ENCODE data around the gene TXNRD1.
"Not testable (repeated sequence)": the region's sequence is repeated elsewhere in the genome, so short reads cannot be mapped to it uniquely, and the experiment has no call there.

Gene TXNRD1

DNA sequence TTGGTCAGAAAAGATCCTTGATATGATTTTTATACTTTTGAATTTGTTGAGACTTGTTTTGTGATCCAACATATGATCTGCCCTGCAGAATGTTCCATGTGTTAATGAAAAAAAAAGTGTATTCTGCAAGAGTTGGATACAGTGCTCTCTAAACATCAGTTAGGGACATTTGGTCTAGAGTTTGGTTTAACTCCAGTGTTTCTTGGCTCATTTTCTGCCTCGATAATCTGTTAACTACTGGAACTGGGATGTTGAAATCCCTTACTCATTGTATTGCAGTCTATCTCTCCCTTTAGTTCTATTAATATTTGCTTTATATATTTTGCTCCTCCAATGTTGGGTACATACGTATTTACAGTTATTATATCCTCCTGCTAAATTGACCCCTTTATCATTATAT, 18.3 kb upstream of the TXNRD1 start:
- no peak for DNase-seq

DNA sequence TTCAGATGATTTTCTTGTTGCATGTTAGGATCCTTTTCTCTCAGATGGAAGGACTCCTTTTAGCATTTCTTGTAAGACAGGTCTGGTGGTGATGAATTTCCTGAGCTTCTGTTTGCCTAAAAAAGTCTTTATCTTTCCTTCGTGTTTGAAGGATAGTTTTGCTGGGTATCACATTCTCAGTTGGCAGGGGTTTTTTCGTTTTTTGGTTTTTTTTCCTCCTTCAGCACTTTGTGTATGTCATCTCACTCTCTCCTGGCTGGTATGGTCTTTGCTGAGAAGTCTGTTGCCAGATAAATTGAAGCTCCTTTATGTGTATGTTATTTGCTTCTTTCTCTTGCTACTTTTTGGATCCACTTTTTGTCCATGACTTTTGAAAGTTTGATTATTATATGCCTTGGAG, 15.6 kb upstream of the TXNRD1 start:
- DNase-seq, result no peak

DNA sequence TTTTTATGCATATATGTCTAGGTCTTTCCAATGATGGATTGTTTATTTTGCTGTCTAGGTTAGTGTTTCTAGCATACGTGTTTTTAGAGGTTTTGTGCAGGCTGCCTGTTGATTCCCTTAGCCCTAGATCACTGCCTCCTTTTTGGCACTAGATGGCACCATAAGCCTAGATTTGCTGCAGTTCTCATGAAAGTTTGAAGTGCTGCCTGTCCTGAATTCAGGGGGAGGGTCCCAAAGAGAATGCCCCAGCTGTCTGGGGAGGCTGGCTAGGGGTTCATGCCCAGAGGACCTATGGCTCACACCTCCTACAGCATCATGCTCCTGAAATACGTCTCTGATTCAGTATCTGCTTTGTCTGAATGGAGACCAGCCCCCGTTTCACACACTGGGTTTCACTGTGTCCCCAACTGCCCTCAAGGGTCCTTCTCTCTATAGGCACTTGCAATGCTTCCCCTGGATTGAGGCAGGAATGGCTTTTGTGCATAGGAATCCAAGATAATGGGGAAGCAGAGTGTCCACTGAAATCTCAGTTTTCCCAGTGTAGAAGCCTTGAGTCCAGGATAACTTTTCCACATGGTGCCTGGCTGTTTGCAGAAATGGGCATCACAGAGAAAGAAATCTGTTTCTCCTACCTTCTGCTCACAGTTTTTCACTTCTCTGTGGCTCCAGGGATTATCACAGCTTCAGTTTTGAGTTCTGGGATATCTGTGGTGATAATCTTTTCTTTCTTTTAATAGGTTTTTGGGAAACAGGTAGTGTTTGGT, 14.2 kb upstream of the TXNRD1 start:
- no peak for DNase-seq

DNA sequence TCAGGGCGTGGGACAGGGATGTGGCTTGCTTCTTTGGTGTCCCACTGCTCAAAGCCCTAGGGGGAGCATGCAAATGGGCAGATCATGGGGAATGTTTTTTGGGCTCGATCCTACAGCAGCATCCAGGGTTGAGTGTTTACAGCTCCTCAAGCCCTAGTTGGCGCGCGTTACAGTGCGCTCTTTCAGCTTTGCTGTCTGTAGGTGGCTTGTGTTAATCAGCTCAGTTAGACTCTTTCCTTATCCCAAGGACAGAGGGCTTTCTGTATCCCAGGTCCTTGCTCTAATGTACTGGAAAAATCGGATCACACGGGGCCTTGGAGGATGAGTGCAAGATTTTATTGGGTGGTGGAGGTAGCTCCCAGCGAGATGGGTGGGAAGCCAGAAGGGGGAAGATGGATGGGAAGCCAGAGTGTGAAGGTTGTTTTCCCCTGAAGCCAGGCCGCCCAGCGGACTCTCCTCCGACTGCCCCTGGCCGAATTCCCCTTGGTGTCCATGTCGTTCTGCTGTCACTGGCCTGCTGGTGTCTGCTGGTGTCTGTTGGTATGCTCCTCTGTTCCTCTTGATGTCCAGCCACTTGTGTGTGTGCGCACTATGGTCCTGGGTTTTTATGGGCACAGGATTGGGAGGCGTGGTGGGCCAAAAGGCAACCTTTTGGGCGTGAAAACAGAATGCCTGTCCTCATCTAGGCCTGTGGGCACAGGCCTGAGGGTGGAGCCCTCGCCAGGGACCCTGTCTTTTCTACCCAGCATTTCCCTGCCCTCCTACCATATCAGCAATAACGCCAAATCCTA, 10.7 kb upstream of the TXNRD1 start:
- no peak for DNase-seq

DNA sequence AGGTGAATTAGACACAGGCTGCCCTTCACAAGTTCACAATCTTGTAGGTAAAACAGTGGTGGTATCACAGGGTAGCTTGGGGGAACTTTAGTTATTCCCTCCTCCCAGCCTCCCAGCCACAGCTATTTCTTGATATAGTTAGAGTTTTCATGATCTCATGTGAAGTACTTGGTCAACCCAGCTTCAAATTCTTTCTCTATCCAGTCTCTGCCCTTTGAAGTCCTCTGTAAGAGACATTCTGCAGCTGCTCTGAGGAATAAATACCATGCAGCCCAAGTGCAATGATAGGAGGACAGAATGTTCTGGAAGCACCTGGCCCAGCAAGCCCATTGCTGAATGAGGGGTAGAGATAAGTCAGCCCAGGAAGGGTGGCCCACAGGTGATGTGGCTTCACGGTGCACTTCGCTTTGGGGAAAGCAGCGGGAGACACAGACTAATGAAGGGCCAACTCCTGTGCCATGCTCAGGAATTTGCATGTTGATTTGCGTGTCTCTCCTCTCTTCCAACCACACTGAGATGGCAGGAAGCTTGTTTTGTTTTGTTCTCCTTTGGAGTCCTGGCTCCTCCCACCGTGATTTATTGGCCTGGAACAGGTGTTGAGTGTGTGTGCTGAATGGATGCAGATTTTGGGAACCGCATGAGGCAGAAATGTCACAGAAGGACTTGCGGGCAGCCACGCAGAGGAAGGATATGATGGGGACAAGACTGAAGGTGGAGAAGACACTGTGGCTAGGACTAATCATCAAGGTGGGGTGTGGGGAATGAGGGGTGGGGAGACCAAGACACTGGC, 8.0 kb upstream of the TXNRD1 start:
- DNase-seq, result no peak

DNA sequence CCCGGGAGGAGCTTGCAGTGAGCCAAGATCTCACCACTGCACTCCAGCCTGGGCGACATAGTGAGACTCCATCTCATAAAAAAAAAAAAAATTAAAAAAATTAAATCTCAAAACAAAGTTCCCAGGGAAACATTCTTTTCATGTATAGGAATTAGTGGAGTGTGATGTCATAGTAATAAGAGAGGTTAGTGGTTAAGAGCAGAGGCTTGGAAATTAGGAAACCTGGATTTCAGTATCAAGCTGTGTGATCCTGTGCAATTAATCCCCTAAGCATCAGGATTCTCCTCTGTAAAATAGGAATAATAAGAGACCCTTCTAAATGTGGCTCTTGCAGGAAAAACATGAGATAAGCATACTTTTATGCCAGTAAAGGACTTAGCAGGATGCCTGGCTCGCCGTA, 3.1 kb upstream of the TXNRD1 start:
- DNase-seq, result no peak

DNA sequence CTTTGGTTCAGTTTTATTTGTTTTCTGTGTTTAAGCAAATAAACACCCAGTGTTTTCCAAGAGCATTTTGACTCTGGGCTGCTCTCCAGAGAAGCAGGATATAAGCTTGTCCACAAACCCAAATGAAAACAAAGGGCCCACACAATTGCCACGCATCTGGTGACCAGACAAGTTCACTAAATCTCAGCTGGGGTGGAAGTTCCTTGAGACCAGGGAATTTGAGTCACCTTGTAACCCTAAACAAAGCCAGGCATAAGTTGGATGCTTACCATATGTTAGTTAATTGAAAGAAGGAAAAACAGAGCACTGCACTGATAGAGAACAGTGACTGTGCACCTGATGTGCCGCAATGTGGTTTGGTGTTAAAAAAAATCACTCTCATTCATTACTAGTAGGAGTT, 1.6 kb upstream of the TXNRD1 start:
- no peak for DNase-seq

DNA sequence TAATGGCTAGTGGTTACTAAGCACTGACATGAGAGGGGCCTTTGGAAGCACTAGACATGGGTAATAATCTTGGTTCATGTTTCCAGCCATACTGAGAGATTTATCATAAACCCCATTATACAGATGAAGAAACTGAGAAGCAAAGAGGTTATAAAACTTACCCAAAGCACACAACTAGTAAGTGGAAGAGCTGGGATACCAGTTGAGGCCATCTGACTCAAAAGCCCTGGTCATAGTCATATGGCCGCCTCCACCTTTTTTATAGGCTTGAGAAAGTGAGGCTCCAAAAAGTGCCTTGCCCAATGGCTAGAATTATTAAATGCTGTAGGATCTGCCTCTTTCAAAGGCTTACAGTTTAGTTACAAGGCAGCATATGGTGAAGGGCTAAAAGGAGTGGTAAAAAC, 944 bp downstream of the TXNRD1 start:
- DNase-seq, result no peak

DNA sequence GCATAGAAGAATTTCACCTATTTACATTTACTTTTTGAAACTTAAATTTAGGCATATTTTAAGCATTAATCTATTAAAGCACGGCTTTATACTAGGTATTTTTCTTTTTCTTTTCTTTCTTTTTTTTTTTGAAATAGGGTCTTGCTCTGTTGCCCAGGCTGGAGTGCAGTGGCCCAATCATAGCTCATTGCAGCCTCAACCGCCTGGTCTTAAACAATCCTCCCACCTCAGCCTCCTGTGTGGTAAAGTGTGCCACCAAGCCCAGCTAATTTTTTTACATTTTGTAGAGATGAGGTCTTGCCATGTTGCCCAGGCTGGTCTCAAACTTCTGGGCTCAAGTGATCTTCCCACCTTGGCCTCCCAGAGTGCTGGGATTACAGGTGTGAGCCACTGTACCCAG, 2.9 kb downstream of the TXNRD1 start:
- DNase-seq, result not testable (repeated sequence)

DNA sequence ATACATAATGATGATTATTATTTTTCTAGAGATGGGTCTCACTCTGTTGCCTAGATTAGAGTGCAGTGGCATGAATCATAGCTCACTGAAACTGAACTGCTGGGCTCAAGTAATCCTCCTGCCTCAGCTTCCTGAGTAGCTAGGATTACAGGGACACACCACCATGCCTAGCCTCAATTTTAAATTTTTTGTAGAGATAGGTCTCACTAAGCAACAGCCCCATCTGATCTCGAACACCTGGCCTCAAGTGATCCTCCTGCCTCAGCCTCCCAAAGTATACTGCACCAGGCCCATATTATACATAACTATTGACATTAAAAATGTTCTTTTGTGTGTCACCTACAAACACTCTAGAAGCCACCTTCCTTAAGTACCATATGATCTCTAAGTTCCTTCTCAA, 3.4 kb downstream of the TXNRD1 start:
- DNase-seq, result no peak

DNA sequence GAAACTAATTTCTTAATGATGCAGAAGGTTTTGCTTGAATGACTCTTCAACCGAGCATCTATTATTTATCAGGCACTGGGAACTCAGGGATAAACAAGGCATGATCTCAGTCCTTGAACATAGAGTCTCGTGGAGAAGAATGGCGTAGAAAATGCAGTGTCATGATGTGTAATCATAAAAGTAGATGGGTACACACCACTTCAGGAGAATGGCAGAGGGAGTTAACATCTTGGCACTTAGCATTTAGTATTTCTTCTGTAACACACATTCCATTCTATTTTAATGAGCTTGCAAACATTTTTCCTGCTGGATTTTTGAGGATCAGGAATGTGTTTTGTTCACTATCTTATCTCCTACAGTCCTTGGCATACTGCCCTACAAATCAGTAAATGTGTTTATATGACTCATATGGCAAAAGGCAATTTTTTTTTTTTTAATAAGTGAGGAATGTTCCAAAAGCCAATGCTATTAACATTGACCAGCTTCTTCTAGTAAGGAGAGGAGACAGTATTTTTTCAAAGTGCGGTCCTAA, 3.8 kb downstream of the TXNRD1 start:
- no peak for DNase-seq

DNA sequence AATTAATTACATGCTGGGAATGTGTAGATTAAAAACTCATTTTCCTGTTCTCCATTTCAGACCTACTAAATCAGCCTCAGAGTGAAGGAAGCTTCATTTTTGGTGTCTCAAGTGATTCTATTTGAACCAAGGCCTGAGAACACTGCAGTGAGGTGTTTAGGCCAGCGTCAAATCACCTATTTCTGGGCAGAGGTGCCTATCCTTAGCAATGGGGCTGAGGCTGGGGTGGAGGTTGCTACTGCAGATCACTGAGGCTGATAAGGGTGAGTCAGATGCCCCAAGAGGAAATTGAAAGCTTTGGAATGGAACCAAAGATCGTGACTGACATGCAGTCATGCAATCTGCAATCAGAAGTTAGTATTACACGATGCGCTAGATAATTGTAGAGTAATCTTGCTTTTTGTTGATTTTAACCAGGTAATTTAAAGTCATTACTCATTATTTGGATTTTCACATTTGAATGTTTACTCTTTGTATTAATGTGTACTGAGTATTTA, 4.4 kb downstream of the TXNRD1 start:
- no peak for DNase-seq

DNA sequence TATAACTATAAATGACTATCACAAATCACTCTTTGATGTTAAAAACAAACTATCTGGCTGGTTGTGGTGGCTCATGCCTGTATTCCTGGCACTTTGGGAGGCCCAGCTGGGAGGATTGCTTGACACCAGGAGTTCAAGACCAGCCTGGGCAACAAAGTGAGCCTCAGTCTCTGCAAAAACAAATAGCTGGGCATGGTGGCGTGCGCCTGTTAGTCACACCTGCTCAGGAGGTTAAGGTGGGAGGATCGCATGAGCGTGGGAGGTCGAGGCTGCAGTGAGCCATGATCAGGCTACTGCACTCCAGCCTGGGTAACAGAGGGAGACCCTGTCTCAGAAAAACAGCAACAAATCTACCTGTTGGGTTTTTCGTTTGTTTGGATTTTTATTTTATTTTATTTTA, 5.4 kb downstream of the TXNRD1 start:
- DNase-seq, result no peak

DNA sequence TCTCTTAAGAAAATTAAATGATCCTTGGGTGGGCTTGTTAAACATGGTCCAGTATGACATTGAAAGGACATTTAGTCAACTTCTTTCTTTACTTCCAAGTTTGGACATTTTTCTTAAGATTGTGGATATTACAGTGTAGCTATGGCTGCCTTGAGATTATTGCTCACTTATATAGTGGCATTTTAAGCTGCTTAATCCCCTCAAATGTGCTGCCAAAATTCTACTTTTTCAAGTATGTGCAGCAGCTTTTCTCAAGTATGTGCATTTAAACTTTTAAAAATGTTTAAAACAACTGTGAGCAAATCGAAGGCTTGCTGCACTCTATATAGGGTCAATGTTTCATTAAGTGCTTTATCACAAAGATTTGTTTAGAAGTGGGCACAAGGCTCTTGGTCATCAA, 7.4 kb downstream of the TXNRD1 start:
- no peak for DNase-seq

DNA sequence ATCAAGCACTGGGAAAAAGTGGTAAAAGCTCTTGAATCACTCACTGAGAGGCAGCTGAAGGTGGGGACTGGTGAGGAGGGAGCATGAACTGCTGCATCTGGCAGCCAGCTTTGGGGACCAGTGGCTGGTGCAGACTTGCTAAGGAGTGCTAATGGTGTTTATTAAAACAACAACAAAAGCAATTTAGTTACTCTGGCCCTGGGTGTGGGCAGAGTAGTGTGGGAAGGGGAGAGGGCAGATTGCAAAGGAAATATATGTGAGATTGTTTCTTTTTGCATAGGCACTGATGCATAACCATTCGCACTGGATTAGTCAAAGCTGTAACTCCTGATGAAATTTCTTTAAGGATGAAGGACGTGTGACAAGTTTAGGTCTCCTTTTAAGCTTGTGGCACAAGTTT, 8.1 kb downstream of the TXNRD1 start:
- DNase-seq, result no peak

DNA sequence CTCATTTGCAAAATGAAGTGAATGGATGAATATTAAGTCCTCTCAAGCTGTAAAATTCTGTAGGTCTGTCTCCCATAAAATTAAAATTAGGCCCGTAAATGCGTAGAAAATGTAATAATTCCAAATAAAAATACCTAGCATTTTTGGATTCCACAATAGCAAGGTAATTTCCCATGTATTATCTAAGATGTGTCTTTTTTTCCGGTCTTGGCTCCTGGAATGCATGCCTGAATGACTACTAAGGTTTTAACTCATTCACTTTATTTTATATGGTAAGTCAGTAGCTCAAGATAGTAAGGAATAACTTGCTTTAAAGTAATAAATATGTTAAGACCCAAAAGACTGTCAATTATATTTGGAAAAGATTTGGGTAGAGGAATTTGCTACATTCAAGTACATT, 11.1 kb downstream of the TXNRD1 start:
- DNase-seq, result no peak

DNA sequence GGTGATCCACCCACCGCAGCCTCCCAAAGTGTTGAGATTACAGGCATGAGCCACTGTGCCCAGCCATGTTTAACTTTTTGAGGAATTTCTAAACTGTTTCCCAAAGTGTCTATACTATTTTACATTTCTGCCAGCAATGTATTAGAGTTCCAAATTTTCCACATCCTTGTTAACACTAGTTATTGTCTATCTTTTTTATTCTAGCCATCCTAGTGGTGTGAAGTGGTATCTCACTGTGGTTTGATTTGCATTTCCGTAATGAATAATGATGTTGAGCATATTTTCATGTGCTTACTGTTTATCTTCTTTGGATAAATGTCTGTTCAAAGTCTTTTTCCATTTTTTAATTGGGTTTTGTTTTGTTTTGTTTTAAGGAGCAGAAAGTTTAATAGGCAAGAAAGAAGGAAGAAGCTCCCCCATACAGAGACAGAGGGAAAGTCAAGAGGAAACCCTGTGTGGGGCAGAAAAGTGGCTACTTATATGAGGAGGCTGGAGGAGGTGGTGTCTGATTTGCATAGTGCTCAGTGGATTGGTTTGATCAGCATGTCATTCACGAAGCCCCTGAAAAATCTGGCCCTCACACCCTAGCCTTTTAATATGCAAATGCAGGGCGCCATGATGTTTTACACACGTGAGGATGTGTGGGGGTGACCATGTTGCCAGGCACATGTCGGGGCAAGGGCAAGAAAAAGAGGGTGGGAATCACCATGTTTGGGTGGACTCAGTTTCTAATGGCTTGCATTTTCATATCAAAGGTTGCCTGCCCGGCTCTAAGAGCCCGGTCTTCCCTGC, 14.9 kb downstream of the TXNRD1 start:
- DNase-seq, result no peak

DNA sequence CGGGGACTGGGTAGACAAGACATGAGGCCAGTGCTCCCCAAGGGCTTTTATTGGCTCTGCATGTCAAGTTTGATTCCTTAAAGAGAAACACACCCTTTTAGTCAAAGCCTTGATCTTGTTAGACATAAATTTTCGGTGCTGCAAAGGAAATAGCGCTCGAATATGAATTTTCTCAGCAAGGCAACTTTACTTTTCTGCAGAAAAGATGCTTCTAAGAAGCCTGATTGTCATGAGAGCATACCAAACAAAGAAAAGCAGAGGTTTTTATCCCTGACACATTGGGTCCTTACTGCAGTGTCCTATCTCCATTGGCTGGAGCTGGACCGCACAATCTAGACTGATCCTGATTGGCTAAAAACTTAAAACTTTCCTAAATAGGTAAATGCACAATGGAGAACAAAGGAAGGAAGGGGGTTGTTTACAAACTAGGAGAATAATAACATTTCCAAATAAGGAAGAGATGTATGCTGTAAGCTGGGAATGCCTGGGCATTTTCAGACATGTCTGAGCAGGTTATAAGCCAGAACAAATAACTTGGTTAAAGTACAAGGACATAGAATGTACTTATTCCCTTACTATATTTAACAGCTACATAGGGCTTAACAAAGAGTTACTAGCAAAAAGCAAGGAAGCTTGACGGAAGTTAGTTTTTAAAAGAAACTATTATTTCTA, 17.2 kb downstream of the TXNRD1 start:
- no peak for DNase-seq

DNA sequence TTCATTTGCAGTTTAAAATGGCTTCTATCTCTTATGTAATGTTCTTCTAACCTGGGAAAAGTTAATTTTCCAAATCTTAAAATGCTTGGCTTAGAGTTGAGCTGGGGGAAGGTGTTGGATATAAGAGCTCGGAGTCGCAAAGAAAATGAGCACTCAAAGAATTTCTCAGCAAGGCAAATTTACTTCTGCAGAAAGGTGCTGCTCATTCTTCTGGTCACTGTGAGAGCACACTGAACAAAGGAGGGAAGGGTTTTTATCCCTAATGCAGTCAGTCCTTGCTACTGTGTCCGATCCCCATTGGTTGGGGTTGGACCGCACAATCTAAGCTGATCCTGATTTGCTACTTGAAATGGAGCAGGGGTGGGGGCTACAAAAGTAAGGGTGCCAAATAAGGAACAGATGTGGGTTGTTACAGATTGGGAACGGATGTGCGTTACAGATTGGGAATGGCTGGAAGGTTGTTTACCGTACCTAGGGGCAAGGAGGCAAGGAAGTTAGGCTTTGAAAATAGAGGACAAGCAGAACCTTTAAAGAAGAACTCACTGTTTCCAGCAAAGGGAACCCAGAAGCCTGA, 19.4 kb downstream of the TXNRD1 start:
- DNase-seq, result no peak

DNA sequence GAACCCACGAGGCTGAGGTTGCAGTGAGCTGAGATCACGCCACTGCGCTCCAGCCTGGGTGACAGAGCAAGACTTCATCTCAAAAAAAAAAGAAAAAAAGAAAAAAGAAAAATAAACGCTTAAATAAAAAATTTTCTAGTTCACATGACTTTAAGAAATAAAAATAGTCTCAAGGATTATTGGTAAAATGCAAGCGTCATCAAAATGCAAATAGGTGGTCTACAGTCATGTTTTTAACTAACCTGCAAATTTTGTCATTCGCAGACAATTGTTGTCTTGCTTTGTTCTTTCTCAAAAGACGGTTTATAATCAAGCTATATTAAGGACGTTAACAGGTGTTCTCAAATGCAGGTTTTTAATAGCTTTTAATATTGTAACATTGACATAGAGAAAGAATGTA, 22.4 kb downstream of the TXNRD1 start:
- no peak for DNase-seq

DNA sequence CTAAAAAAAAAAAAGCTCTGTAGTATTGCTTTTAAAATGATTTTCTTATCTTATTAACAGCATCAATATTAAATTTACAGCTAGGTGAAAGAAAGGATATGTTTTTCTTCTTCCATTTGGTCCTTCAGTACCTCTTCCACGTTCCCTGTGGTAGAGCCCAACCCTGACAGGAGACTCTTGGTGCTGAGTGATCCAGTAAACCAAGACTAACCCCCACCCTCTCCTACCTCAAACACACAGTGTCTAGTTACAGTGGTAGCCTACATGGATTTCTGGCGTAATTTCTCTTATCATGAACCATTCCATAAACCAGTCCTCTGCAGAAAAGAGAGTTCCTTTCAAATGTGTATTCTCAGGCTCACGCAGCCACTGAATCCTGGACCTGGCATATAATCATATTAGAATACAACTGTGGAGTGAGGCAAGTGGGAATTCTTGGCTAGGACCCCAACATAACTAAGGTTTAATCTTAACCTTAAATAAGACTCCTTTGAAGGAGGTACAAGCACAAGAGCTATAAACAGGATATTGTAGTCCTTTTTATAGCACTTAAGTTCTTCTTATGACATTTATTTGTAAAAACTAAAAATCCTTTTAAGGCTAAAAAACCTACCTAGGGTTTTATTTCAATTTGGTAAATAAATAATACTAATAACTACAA, 27.1 kb downstream of the TXNRD1 start:
- no peak for DNase-seq
